HepG2 (cell line): Measurements from ENCODE around the gene MIPEP.

ENCODE experiments used
- HCFC1 ChIP-seq: fragments of 150-350 bp; IDR thresholded peaks from 2 replicates; pipeline ENCODE4 v1.6.1; 2014; ENCODE audit warnings: low read depth, low read length
- KAT2B ChIP-seq: fragments of 150-350 bp; IDR thresholded peaks from 2 replicates; pipeline ENCODE4 v1.6.1; 2014; ENCODE audit warnings: low read depth, low read length, borderline replicate concordance
- SALL1 ChIP-seq: sonication (generic); formaldehyde crosslinking; IDR thresholded peaks from 2 replicates; pipeline ENCODE4 v1.8.0; 2022; ENCODE audit warnings: mild to moderate bottlenecking, missing genetic modification reagents
- ZNF224 ChIP-seq: sonication (generic); formaldehyde crosslinking; IDR thresholded peaks from 2 replicates; pipeline ENCODE4 v1.5.0; 2020; ENCODE audit warnings: mild to moderate bottlenecking, missing genetic modification reagents
- ZNF7 ChIP-seq: IDR thresholded peaks from 2 replicates; pipeline ENCODE4 v1.6.1; 2016; ENCODE audit warnings: missing biosample characterization, missing genetic modification reagents
- TF ChIP-seq, protein P1 (sequence below): sonication (generic); formaldehyde crosslinking; IDR thresholded peaks from 2 replicates; pipeline ENCODE4 v1.4.0; 2020; ENCODE audit warnings: missing genetic modification reagents, borderline replicate concordance
- TF ChIP-seq, protein P2 (sequence below): sonication (generic); formaldehyde crosslinking; IDR thresholded peaks from 2 replicates; pipeline ENCODE4 v1.4.0; 2020; ENCODE audit warnings: low read depth, mild to moderate bottlenecking, missing genetic modification reagents
- TF ChIP-seq, protein P3 (sequence below): sonication (generic); formaldehyde crosslinking; IDR thresholded peaks from 2 replicates; pipeline ENCODE4 v1.5.0; 2020; ENCODE audit warnings: mild to moderate bottlenecking, missing genetic modification reagents, moderate library complexity

DNA sequence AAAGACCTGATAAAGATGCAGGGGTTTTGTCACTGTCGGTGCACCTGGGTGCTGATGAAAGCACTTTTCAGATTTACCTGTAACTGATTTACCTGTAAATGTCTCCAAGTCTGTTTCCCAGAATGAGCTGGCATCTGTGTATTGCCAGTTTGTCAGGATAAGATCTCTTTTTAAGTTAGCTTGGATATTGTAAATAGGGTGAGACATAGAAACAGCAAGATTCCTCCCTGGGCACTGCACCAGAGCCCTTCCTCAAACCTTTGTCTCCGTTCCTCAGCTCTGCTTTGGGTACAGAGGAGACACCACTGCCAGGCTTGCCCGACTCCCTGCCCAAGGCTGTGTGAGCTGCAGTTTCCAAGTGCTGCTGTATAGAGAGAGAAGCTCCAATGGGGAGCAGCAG is 160.4 kb downstream of the MIPEP start:
- TF ChIP-seq KAT2B (no peak), HCFC1 (no peak), ZNF224 (no peak), SALL1 (CRISPR knock-in tag) (no peak), ZNF7 (CRISPR knock-in tag) (no peak)
- TF ChIP-seq, protein P1, sequence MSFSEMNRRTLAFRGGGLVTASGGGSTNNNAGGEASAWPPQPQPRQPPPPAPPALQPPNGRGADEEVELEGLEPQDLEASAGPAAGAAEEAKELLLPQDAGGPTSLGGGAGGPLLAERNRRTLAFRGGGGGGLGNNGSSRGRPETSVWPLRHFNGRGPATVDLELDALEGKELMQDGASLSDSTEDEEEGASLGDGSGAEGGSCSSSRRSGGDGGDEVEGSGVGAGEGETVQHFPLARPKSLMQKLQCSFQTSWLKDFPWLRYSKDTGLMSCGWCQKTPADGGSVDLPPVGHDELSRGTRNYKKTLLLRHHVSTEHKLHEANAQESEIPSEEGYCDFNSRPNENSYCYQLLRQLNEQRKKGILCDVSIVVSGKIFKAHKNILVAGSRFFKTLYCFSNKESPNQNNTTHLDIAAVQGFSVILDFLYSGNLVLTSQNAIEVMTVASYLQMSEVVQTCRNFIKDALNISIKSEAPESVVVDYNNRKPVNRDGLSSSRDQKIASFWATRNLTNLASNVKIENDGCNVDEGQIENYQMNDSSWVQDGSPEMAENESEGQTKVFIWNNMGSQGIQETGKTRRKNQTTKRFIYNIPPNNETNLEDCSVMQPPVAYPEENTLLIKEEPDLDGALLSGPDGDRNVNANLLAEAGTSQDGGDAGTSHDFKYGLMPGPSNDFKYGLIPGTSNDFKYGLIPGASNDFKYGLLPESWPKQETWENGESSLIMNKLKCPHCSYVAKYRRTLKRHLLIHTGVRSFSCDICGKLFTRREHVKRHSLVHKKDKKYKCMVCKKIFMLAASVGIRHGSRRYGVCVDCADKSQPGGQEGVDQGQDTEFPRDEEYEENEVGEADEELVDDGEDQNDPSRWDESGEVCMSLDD (CRISPR knock-in tag): no peak
- TF ChIP-seq, protein P2, sequence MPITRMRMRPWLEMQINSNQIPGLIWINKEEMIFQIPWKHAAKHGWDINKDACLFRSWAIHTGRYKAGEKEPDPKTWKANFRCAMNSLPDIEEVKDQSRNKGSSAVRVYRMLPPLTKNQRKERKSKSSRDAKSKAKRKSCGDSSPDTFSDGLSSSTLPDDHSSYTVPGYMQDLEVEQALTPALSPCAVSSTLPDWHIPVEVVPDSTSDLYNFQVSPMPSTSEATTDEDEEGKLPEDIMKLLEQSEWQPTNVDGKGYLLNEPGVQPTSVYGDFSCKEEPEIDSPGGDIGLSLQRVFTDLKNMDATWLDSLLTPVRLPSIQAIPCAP (CRISPR knock-in tag): no peak
- TF ChIP-seq, protein P3, sequence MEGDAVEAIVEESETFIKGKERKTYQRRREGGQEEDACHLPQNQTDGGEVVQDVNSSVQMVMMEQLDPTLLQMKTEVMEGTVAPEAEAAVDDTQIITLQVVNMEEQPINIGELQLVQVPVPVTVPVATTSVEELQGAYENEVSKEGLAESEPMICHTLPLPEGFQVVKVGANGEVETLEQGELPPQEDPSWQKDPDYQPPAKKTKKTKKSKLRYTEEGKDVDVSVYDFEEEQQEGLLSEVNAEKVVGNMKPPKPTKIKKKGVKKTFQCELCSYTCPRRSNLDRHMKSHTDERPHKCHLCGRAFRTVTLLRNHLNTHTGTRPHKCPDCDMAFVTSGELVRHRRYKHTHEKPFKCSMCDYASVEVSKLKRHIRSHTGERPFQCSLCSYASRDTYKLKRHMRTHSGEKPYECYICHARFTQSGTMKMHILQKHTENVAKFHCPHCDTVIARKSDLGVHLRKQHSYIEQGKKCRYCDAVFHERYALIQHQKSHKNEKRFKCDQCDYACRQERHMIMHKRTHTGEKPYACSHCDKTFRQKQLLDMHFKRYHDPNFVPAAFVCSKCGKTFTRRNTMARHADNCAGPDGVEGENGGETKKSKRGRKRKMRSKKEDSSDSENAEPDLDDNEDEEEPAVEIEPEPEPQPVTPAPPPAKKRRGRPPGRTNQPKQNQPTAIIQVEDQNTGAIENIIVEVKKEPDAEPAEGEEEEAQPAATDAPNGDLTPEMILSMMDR (CRISPR knock-in tag): no peak
